Kidney tubule cell (primary cell): ENCODE data around the gene TRIM50.
"Not testable (repeated sequence)": the region's sequence is repeated elsewhere in the genome, so short reads cannot be mapped to it uniquely, and the experiment has no call there.

ENCODE experiments used
- DNase-seq: peaks from one replicate; pipeline ENCODE4 v3.0.0-alpha.2; 2018; ENCODE audit warnings: low spot score

TRIM50 gene

DNA sequence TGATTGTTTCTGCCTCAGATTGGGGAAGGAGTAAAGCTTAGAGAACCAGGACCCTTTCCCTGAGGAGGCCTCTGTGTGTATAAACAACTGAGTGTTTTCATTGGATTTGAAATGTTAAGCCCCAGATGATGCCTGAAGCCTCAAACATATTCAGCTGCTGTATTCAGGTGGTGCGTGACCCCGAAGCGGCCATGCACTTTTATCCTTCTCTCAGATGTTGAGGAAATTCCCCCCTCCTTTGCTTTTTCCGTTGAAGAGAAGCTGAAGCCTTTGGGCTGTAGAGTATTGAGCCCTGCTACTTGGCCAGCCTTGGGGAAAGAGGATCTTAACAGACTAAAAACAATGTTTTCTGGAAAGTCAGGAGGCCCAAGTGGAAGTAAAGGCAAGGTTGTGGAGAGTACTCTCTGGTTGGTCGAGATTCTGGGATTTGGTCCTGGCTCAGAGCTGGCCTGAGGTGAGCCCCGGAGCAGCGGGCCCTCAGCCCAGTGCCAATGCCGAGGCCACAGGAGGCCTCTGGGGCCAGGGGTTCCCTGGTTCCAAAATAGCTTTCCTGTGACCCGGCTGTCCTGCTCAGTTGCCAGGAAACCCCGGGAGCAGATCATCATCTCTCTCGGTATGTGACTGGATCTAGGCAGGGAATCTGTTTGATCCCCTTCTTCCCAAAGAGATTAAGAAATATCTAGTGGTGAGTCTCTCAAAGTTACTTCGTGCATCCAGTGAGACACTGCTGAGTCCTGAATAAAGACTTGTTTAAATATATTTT is 22.6 kb upstream of the TRIM50 start:
- no peak for DNase-seq

DNA sequence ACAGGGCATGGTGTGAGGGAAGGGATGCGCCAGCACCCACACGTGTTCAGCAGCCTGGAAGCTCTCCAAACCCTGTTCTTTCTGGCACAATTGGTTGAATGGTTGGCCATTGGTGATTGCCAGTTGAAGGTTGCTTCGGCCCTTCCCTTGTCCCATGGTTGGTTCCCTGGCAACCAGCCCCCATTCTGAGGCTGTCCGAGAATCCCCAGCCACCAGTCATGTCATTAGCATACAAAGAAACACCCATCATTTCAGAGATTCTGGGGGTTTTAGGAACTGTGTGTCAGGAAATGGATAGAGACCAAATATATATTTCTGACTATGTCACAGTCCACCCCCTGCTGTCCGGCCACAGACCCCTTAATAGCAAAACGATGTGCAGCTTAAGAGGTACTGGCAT is 21.9 kb upstream of the TRIM50 start:
- DNase-seq, result no peak

DNA sequence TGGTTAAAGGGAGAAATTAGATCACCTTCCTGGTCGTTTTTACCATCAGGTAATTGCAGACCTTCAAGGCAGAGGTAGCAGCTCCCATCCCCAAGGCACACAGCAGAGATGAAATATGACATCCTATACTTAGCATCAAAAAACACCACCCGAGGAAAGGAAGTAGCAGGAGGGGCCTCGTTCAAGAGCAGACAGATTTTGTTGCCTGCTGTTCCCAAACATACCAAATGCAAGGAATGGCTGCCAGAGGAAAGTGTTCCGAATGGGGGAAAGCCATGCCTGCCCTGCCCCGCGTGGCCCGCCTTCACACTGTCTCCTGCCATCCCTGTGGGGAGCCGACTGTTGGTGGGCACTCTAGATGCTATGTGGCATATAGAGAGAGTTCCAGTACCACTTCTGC is 18.1 kb upstream of the TRIM50 start:
- no peak for DNase-seq

DNA sequence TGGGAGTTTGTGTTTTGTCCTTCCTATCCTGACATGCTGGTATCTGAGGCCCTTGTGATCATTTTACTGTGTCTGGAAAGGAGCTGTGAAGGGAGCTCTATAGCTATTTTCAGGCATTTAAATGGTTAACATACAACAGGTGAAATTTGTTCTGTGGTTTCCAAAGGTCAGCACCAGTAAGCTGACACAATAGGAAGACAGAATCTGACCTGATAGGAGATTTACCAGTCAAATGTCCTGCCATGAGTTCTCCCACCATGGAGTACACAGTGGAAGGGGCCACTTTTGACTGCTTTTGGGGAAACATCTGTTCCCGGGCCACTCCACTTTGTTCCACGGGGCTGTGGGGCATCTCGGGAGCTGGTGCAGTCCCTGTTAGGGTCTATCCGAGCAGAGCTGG is 17.7 kb upstream of the TRIM50 start:
- DNase-seq, result no peak

DNA sequence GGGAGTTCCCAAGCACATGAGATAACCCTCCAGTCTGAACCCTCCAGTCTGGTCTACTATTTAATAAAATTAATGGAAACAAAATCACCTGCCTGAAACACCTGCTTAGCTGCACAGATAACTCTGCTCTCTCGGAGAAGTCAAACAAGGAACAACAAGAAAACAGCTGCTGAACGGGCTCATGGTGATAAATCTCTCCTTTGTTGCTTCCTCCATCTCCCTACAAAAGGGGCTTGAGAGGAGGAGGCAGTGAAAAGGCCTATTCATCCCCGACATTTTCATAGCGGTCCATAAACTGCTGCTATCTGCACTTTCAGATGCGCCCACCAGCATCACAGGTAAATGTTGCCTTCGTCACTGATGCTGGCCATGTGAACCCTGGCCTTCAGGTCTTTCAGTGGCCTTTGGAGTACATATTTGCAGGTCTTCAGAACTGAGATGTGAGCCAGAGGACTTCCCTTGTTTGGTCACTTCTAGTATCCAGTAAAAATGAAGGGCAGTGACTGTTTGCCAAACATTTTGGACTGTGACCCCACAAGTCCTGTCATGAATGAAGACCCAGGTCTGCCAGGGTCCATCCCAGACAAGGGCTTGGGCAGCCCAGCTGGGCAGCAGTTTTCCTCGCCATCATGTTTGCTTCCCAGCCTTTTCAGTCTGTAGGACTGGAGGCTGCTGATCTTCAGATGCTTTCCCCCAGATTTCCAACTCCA is 15.9 kb upstream of the TRIM50 start:
- no peak for DNase-seq

DNA sequence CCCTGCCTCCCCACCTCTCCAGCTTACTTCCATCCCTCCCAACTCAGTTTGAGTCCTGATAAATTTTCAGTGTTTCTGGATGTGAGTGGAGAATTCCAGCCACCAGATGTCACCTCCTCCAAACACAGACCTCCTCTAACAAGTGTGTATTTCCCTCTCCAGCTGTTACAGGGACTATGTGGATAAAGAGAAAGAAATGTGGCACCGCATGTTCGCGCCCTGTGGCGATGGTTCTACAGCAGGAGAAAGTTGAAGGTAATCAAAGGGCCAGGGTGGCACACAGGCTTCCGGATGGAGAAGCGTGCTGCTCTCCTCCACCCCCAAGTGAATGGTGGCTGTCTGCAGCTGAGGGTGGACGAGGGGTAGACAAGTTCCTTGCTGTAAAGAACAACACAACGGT is 14.8 kb upstream of the TRIM50 start:
- peak; percentile 49 for DNase-seq

DNA sequence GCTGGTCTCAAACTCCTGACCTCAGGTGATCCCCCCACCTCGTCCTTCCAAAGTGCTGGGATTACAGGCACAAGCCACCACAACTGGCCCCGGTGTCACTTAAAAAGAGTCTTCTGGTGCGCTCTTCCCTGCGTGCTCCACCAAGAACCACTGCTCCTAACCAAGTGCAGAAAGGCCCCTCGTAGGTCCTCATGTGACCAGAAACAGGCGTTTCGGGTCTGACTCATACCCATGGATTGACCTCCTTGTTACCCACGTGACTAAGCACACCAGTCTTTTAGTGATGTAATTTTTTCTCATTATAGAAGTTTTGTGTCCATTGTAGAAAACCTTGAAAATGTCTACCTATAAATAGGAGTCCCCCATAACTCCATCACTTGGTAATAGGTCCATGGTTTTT is 14.0 kb upstream of the TRIM50 start:
- peak; percentile 68 for DNase-seq

DNA sequence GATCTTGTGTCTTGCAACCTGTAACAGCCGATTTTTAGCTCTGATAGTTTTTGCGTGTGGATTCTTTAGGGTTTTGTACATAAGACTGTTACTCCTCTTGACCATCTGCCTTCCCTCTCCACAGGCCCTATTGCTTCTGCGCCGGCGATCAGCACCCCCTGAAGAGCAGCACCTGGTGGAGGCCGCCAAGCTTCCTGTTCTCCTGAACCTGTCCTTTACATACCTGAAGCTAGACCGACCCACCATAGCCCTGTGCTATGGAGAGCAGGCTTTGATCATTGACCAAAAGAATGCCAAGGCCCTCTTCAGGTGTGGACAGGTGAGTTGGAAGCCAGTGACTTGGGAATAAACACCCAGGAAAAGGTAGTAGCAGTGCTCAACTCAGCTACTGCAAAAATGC is 12.6 kb upstream of the TRIM50 start:
- DNase-seq, result no peak

DNA sequence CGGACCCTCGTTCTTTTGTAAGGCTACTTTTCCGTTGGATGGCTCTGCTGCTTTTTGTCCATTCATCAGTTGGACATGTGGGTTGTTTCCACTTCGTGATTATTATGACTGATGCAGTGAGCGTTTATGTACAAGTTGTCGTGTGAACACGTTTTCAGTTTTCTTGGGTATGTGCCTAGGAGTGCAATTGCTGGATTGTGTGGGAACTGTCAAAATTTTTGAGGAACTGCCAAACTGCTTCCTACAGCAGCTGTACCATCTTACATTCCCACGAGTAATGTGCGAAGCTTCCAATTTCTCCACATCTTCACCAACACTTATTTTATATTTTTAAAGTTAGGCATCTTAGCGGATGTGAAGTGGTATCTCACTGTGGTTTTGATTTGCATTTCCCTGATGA is 10.4 kb upstream of the TRIM50 start:
- no peak for DNase-seq

DNA sequence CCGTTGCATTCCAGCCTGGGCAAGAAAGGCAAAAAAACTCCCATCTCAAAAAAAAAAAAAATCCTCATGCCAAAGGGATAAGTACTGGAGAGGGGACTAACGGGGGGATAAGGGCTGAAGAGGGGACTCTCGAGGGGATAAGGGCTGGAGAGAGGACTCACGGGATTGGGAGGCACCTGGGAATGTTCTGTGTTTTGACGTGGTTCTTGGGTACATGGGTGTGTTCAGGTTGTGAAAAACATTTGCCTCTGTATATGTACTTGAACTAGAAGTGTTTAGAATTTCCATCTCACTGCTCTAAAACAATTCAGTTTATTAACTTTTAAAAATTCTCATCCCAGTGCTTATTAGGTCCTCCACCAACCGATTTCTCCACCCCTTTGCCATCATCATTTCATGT is 4.6 kb upstream of the TRIM50 start:
- DNase-seq, result no peak

DNA sequence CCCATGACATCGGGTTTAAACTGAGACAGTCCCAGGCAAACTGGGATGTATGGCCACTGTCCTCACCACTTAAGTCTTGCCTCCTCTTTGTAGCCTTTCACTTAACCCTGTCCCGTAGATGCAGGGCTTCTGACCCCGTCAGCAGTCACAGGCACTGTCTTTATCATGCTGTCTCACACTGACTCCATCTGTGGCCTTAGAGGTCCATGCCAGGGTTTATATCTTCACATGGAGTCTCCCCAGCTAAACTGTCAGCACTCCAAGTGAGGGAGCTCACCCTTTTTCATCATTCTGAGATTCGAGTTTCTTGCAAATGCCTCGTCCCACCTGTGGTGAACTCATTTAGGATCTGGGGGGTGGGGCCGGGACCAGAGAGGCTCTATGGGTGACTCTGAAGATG is 2.9 kb upstream of the TRIM50 start:
- no peak for DNase-seq

DNA sequence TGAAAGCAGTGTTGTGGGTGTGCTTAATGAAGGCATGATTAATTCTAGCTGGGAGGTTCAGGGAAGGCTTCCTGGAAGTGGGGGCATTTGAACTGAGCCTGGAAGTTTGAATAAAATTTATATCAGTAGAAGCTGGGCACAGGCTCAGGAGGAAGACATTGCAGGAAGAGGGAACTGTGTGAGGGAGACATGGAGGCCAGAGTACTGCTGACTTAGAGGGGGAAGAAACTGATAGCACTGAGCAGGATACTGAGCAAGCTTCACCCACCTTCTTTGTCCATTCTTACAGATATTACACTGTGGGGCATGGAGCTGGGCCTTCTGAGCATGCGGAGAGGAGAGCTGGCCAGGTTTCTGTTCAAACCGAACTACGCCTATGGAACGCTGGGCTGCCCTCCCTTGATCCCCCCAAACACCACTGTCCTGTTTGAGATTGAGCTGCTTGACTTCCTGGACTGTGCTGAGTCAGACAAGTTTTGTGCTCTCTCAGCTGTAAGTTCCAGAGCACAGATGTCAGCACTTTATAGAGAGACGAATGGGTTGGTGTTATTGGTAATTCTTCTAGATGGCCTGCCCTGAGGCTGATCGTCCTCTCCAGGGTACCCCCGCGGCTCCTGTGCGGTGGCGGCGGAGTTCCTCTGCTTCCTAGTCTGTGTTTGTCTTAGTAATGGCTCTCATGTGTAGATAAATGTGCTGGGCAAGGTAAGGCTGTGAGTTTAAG is 2.1 kb upstream of the TRIM50 start:
- DNase-seq, result peak; percentile 52

DNA sequence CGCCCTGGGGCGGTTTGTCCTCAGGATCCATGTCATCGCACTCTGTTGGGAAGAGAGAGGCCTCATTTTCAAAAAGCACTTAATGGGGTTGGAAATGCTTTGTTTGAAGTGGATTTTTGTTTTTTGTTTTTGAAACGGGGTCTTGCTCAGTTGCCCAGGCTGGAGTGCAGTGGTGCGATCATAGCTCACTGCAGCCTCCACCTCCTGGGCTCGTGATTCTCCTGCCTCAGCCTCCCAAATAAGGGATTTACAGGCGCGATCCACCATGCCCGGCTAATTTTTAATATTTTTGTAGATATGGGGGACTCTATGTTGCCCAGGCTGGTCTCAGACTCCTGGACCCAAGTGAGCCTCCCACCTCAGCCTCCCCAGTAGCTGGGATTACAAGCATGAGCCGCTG is 814 bp upstream of the TRIM50 start:
- DNase-seq, result no peak

DNA sequence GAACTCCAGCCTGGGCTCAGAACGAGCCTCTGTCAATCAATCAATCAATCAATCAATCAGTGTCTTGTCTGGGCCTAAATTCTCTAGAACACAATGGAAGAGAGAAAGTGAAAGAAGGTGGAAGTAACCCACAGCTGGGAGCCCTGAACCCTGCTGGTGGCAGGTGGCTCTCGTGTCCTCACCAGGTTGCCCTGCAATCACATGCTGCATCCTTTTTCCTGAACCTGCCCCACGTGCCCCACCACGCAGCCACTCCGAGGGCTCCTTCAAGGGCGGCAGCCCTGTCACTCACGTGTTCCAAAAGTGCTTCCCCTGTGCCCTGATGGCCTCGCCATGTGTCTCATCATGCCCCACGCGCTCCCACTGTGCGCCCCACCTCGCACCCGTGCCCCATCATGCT is 433 bp downstream of the TRIM50 start:
- DNase-seq, result not testable (repeated sequence)

DNA sequence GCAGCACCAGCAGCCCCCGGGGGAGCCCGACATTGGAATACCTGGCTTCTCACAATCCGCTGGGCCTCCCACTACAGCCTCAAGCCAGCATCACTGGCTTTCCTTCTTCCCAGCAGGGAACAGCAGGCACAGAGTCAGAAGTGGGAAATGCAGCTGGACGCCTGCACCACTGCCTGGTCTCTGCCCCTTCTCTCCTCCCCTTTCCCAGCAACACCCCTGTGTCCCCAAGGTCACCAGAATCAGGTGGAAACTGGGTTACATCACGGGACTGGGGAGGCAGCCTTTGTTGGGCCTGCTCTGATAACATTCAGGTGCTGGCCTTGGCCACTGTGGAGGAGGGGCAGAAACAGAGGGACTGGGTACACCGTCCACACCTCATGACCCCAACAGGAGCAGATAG is 2.5 kb downstream of the TRIM50 start:
- DNase-seq, result not testable (repeated sequence)

DNA sequence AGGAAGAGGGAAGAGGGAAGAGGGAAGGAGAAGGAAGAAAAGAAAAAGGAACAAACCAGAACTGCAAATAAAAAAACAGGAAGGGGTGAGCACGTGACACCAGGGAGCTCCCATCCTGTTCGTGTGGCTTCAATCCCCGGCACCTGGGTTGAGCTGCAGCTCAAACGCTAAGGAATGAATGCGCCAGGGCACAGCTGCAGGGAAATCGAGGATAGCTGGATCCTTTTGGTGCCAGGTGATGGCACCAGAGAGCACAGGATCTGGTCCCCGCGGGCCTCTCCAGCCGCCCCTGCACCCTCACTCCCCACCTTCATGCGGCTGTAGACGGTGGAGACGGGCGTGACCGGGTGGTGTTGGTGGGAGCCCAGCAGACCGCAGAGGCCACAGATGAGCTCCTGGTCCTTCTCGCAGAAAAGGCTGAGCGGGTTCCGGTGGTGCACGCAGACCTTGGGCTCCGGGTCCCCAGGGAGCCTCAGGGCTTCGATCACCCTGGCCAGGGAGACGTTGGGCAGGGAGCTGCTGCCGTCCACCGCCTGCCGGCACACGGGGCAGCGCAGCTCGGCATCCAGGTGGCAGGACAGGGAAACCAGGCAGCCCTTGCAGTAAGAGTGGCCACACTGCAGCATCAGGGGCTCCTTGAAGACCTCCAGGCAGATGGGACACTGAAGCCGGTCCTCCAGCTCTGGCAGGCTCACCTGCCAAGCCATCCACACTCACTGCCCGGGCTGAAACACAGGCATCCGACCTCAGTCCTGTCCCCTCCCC is 3.6 kb downstream of the TRIM50 start:
- DNase-seq, result peak; percentile 69

DNA sequence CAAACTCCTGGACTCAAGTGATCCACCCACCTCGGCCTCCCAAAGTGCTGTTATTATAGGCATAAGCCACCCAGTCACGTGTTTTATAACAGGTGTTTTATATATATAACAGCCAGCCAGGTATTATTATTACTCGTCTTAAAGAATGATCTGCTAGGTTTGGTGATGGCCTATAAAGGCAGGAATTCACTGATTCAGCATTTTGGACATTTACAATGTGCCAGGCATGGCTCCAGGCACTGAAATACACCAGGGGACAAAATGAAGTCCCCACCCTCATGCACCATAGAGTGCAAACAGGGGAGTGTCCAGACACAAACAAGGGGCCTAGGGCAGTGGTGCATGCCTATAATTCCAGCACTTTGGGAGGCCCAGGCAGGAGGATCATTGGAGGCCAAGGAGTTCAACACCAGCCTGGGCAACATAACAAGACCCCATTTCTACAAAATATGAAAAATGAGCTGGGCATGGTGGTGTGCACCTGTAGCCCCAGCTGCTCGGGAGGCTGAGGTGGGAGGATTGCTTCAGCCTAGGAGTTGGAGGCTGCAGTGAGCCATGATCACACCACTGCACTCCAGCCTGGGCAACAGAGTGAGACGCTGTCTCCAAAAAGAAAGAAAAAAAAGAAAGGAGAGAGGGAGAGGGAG is 4.3 kb downstream of the TRIM50 start:
- DNase-seq, result not testable (repeated sequence)

DNA sequence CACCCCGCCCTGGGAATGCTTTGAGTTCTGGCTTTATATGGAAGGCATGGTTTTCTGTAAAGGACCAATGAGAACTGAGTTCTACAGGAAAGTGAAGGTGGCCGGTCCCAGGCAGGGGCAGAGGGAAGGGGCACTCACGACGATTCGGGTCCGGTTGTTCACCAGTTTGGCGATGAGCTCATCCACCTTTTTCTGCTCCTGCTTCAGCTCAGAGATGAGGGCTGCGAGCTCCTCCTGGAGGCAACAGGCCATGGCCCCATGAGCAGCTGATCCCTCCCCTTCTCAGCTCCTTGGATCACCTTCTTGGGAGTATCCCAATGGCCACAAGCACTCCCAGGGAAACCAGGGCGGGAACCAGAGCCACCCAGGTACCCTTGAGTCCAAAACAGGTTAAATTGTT is 7.9 kb downstream of the TRIM50 start:
- DNase-seq, result not testable (repeated sequence)

DNA sequence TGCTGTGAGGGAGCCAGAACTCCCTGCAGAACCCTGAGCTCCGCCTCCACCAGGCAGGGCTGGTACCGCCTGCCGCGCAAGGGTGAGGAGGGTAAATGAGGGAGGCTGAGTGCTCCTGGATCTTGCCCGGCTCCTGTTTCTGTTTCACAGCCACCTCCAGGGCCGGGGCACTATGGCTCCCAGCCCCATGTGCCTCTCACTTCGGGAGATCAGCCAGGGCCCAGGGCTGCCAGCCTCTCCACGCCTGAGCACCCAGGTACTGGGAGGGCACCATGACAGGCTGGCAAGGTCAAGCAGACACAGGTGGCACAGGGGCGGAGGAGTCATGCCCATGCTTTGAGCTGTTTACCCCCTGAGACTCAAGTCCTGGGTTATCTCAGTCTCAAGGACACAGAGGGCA is 8.3 kb downstream of the TRIM50 start:
- DNase-seq, result not testable (repeated sequence)

DNA sequence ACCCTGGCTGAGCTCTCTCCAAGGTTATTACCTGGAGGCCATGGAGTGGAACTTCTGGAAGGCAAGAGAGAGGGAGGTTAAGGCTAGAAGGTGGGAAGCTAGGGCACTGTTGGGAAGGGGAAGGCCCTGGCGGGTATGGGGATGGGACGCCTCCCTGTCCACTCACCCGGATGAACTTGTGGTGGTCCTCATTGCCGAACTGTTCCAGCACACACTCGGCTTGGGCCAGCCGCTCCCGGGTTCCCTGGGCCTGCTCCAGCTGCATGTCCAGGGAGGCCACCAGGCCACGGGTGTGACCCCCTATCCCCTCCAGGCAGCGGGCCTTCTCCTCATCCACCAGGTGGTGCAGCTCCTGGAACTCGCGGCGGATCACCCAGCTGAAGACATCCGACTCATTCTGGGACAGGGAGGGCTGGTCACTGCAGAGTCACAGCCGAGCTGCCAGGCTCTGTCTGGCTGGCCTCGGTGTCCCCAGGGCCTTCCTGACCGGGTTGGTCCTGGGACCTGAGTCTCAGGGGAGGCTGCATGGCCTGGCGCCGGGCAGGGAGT is 9.2 kb downstream of the TRIM50 start:
- DNase-seq, result not testable (repeated sequence)

DNA sequence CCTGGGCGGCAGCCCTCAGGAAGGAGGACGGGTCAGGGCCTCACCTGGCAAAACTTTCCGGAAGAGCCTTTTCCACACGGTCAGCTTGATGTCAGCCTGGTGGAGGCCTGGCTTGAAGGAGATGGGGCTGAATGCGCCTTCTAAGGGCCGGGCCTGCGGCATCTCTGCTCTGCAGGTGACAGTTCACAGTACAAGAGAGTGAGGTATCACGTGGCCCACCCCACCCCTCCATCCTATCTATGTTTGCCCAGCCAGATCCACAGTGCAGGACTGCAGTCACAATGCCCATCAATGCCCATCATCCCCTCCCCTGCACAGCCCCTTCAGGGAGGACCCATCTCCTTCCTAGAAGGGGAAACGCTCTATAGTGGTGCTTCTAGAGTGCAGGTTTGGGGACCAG is 11.4 kb downstream of the TRIM50 start:
- DNase-seq, result no peak

DNA sequence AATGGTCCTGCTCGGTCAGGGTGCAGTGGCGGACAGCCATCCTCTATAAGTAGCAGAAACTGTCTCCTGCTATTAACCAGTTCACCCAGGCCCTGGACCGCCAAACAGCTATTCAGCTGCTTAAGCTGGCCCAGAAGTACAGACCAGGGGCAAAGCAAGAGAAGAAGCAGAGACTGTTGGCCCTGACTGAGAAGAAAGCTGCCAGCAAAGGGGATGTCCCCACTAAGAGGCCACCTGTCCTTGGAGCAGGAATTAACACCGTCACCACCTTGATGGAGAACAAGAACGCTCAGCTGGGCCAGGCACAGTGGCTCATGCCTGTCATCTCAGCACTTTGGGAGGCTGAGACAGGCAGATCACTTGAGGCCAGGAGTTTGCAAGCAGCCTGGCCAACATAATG is 13.6 kb downstream of the TRIM50 start:
- DNase-seq, result no peak
